ENCODE results near the gene DOHH.

GRCh38 chr19:3528080-3528479, 27.6 kb upstream of the DOHH start:
- TF ChIP-seq CTCF (IDR thresholded peaks at IDR 0.05; ENCODE audit: insufficient read depth, low read depth, low read length) (no peak), EZH2 (IDR thresholded peaks at IDR 0.05; ENCODE audit: insufficient read depth, low read length) (no peak)
